GM19397 (cell line): Measurements from ENCODE around the gene BMF.
"Not testable (repeated sequence)": the region's sequence is repeated elsewhere in the genome, so short reads cannot be mapped to it uniquely, and the experiment has no call there.

Experiments
- ATAC-seq: cut with Tn5 transposase; IDR thresholded peaks from one replicate; pipeline ENCODE4 v1.9.1; 2021; ENCODE audit warnings: mild to moderate bottlenecking, moderate library complexity; ENCODE audit not compliant: unreplicated experiment

The BMF gene

GRCh38 chr15:40088929-40089755 lies 19.5 kb downstream of the BMF start:
- ATAC-seq: no peak

- ATAC-seq: no peak
Measured at GRCh38 chr15:40087991-40088928, 20.4 kb downstream of the BMF start.

GRCh38 chr15:40087068-40087810 lies 21.4 kb downstream of the BMF start:
- ATAC-seq: no peak

GRCh38 chr15:40085266-40085665 lies 23.4 kb downstream of the BMF start:
- ATAC-seq: no peak

GRCh38 chr15:40084650-40085049 lies 24.0 kb downstream of the BMF start:
- no peak for ATAC-seq

GRCh38 chr15:40082195-40082883 lies 26.3 kb downstream of the BMF start:
- ATAC-seq: peak; percentile 56

- ATAC-seq: no peak
Measured at GRCh38 chr15:40081691-40082194, 26.9 kb downstream of the BMF start.

- ATAC-seq: no peak
Measured at GRCh38 chr15:40080847-40081246, 27.8 kb downstream of the BMF start.

- ATAC-seq: no peak
Measured at GRCh38 chr15:40080104-40080503, 28.6 kb downstream of the BMF start.

- ATAC-seq: no peak
Measured at GRCh38 chr15:40079456-40079855, 29.2 kb downstream of the BMF start.

- no peak for ATAC-seq
Measured at GRCh38 chr15:40075298-40076044, 33.2 kb downstream of the BMF start.

GRCh38 chr15:40074656-40075055 lies 34.0 kb downstream of the BMF start:
- not testable (repeated sequence) for ATAC-seq

GRCh38 chr15:40073716-40074490 lies 34.8 kb downstream of the BMF start:
- ATAC-seq: not testable (repeated sequence)

GRCh38 chr15:40072216-40072990 lies 36.3 kb downstream of the BMF start:
- no peak for ATAC-seq

- ATAC-seq: no peak
Measured at GRCh38 chr15:40070608-40071218, 38.0 kb downstream of the BMF start.

GRCh38 chr15:40070166-40070557 lies 38.5 kb downstream of the BMF start:
- ATAC-seq: no peak
